ENCODE data around the gene UBTD1.

The UBTD1 gene

DNA sequence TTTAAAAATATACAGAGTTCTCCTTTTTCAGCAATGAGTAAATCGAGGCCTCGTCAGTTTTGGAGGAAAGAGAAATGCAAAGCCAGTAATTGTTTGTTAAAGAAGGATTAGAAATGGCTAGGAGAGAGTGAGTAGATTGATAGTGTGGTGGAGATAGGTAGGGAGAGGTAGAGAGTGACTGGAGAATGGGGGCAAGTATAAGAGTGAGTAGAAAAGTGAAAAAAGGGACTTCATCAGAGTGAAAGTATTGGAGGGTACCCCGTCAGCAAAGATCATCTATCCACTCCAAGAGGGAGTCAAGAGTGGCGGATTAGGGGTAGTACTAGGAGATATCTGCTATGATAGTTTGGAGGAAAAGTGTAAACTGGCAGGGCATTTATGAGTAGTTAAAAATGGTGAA lies 64.6 kb downstream of the UBTD1 start:
- Mint-ChIP-seq H3K27ac (no peak overlapping the region), H3K4me1 (peaks cover 8% of the 10 kb centered on the region), H3K27me3 (ENCODE audit: low read depth, poor library complexity) (peaks cover 7% of the 10 kb centered on the region), H3K36me3 (ENCODE audit: low read depth) (peaks cover 18% of the 10 kb centered on the region), H3K9me3 (peaks cover 19% of the 10 kb centered on the region), H3K4me3 (no peak overlapping the region)
- no peak for DNase-seq
- TF ChIP-seq, protein P1, sequence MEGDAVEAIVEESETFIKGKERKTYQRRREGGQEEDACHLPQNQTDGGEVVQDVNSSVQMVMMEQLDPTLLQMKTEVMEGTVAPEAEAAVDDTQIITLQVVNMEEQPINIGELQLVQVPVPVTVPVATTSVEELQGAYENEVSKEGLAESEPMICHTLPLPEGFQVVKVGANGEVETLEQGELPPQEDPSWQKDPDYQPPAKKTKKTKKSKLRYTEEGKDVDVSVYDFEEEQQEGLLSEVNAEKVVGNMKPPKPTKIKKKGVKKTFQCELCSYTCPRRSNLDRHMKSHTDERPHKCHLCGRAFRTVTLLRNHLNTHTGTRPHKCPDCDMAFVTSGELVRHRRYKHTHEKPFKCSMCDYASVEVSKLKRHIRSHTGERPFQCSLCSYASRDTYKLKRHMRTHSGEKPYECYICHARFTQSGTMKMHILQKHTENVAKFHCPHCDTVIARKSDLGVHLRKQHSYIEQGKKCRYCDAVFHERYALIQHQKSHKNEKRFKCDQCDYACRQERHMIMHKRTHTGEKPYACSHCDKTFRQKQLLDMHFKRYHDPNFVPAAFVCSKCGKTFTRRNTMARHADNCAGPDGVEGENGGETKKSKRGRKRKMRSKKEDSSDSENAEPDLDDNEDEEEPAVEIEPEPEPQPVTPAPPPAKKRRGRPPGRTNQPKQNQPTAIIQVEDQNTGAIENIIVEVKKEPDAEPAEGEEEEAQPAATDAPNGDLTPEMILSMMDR (IDR thresholded peaks at IDR 0.05), result no peak

DNA sequence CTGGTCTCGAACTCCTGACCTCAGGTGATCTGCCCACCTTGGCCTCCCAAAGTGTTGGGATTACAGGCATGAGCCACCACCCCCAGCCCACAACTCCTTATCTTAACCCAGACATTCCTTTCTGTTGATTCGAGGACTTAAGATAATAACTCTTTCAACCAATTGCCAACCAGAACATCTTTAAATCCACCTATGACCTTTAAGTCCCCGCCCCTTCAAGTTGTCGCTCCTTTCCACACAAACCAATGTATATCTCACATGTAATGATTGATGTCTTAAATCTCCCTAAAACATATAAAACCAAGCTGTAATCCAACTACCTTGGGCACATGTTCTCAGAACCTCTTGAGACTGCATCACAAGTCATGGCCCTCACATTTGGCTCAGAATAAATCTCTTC lies 66.1 kb downstream of the UBTD1 start:
- H3K27me3 Mint-ChIP-seq (ENCODE audit: low read depth, poor library complexity), result peaks cover 7% of the 10 kb centered on the region
- no peak for DNase-seq
- H3K36me3 Mint-ChIP-seq (ENCODE audit: low read depth), result peaks cover 18% of the 10 kb centered on the region
- peaks cover 8% of the 10 kb centered on the region for H3K4me1 Mint-ChIP-seq
- no peak overlapping the region for H3K4me3 Mint-ChIP-seq
- peaks cover 19% of the 10 kb centered on the region for H3K9me3 Mint-ChIP-seq
- TF ChIP-seq, protein P1 (IDR thresholded peaks at IDR 0.05), result no peak
- no peak overlapping the region for H3K27ac Mint-ChIP-seq

DNA sequence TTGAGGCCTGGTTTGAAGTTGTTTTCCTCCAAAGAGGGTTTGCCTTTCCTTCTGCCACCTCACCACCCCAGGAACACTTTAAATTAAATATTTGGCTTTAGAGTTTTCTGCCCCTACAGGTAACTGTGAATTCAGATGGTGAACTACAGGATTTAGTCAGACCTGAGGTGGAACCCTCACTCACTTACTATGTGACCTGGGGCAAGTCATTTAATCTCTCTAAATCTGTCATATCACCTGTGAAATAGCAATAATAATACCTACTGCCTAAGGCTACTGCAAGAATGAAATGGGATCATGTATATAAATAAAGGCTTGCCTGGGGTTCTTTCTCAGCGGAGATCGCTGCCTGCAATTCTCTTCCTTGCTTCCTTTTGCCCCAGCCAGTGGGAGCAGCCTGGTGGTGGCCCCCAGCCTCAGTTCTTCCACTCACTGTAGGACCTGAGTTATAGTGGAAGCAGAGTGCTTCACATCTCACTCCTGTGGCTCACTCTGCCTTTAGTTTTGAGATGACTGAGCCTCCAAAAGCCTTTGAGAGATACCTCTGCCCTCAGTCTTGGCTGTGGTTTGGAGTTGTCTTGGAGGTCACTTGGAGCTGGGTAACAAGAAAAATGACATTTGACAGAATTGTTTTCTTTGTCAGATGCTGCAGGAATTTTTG lies 67.7 kb downstream of the UBTD1 start:
- Mint-ChIP-seq H3K9me3 (peaks cover 5% of the 10 kb centered on the region), H3K4me3 (no peak overlapping the region), H3K27me3 (ENCODE audit: low read depth, poor library complexity) (peaks cover 7% of the 10 kb centered on the region), H3K4me1 (peaks cover 4% of the 10 kb centered on the region), H3K27ac (no peak overlapping the region), H3K36me3 (ENCODE audit: low read depth) (peaks cover 5% of the 10 kb centered on the region)
- no peak for DNase-seq
- TF ChIP-seq, protein P1 (IDR thresholded peaks at IDR 0.05), result no peak

DNA sequence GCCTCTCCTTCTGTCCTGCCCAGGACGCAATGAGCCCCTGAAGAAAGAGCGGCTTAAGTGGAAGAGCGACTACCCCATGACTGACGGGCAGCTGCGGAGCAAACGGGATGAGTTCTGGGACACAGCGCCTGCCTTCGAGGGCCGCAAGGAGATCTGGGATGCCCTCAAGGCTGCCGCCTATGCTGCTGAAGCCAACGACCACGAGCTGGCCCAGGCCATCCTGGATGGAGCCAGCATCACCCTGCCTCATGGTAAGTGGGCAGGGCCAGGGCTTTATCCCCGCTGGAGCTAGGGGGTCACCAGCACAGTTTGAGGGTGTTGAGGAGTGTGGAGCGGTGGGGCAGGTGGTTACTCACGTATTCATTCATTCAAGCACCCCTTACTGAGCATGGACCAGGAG lies 69.2 kb downstream of the UBTD1 start:
- Mint-ChIP-seq H3K4me1 (peaks cover 3% of the 10 kb centered on the region), H3K36me3 (ENCODE audit: low read depth) (no peaks in the 10 kb centered on the region), H3K4me3 (no peak overlapping the region), H3K27me3 (ENCODE audit: low read depth, poor library complexity) (peaks cover 7% of the 10 kb centered on the region), H3K27ac (no peak overlapping the region), H3K9me3 (no peaks in the 10 kb centered on the region)
- TF ChIP-seq, protein P1 (IDR thresholded peaks at IDR 0.05), result no peak
- no peak for DNase-seq

DNA sequence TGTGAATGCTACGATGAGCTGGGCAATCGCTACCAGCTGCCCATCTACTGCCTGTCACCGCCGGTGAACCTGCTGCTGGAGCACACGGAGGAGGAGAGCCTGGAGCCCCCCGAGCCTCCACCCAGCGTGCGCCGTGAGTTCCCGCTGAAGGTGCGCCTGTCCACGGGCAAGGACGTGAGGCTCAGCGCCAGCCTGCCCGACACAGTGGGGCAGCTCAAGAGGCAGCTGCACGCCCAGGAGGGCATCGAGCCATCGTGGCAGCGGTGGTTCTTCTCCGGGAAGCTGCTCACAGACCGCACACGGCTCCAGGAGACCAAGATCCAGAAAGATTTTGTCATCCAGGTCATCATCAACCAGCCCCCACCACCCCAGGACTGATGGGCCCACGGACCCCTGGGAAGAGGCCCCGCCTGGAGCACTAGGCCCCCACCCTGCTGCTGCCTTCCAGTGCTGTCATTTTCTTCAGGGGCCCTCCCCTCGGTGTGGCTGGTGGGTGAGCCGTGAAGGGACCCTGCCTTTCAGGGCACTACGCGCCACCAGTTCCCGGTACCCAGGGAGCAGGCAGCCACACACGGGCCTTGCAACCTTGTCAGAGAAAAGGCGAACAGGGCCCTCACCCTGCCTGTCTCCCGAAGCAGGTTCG lies 71.5 kb downstream of the UBTD1 start:
- DNase-seq, result no peak
- TF ChIP-seq, protein P1 (IDR thresholded peaks at IDR 0.05), result no peak

More for the DNA sequence above, 71.5 kb downstream of the UBTD1 start:
- Mint-ChIP-seq H3K9me3 (no peaks in the 10 kb centered on the region), H3K27me3 (ENCODE audit: low read depth, poor library complexity) (no peaks in the 10 kb centered on the region), H3K27ac (no peak overlapping the region), H3K4me3 (no peak overlapping the region), H3K4me1 (peaks cover 19% of the 10 kb centered on the region), H3K36me3 (ENCODE audit: low read depth) (no peaks in the 10 kb centered on the region)

Data from nephron progenitor cell (in vitro differentiated cells).